K562 (cell line): Measurements from ENCODE around the gene PRRT2. TPM values are rescaled to one million over a fixed set of nuclear protein-coding genes. Genes with fewer than 3 reads are reported as not detected.

Source experiments
- BCOR ChIP-seq: fragments of 450-650 bp; IDR thresholded peaks from 2 replicates; pipeline ENCODE4 v1.6.1; 2016
- CGGBP1 ChIP-seq: fragments of 250-450 bp; sonication (Bioruptor Pico); IDR thresholded peaks from 2 replicates; pipeline ENCODE4 v1.9.0; 2021; ENCODE audit warnings: mild to moderate bottlenecking
- HNRNPL ChIP-seq: fragments of 200-400 bp; formaldehyde crosslinking; IDR thresholded peaks from 2 replicates; pipeline ENCODE4 v1.6.1; 2017; ENCODE audit warnings: low read depth, mild to moderate bottlenecking, low read length
- JUNB ChIP-seq: fragments of 450-650 bp; formaldehyde crosslinking; conservative IDR thresholded peaks from 2 replicates; pipeline ENCODE4 v1.4.0; 2020; ENCODE audit warnings: mild to moderate bottlenecking
- JUND ChIP-seq, 2 experiments: IDR thresholded peaks; 2 replicates in 1 of 2; 3 replicates in 1 of 2; pipeline ENCODE4 v1.6.1; 2011; ENCODE audit warnings: borderline replicate concordance in 2 of 2, low read depth in 2 of 2, low read length in 2 of 2, improper control_type of control experiment in 1 of 2, missing biosample characterization in 1 of 2, missing genetic modification characterization in 1 of 2, missing genetic modification reagents in 1 of 2
- MEIS2 ChIP-seq: fragments of 450-650 bp; IDR thresholded peaks from 2 replicates; pipeline ENCODE4 v1.6.1; 2014; ENCODE audit warnings: mild to moderate bottlenecking; ENCODE audit not compliant: partially characterized antibody
- MTA3 ChIP-seq: fragments of 450-650 bp; formaldehyde crosslinking; IDR thresholded peaks from 2 replicates; pipeline ENCODE4 v1.6.1; 2017; ENCODE audit warnings: mild to moderate bottlenecking, borderline replicate concordance
- MYBL2 ChIP-seq, 2 experiments: fragments of 450-650 bp in 1 of 2; sonication (generic) in 1 of 2; formaldehyde crosslinking in 1 of 2; IDR thresholded peaks; 2 replicates each; pipeline versions ENCODE4 v1.6.1 to v1.8.1; 2017 to 2022; ENCODE audit warnings: borderline replicate concordance in 1 of 2, inconsistent platforms in 1 of 2, low read depth in 1 of 2, mild to moderate bottlenecking in 1 of 2, missing genetic modification reagents in 1 of 2, moderate library complexity in 1 of 2
- PHF20 ChIP-seq: fragments of 450-650 bp; IDR thresholded peaks from 2 replicates; pipeline ENCODE4 v1.6.1; 2018; ENCODE audit not compliant: partially characterized antibody
- RAD21 ChIP-seq, 2 experiments: fragments of 250-450 bp in 1 of 2; fragments of 450-650 bp in 1 of 2; sonication (Bioruptor Pico) in 1 of 2; formaldehyde crosslinking in 1 of 2; IDR thresholded peaks in 1 of 2; conservative IDR thresholded peaks in 1 of 2; 2 replicates each; pipeline versions ENCODE4 v1.4.0 to v1.8.0; 2020 to 2022; ENCODE audit warnings: mild to moderate bottlenecking in 2 of 2, moderate library complexity in 1 of 2
- ZNF184 ChIP-seq: sonication (generic); formaldehyde crosslinking; IDR thresholded peaks from 2 replicates; pipeline ENCODE4 v1.5.0; 2020; ENCODE audit warnings: missing genetic modification reagents
- ZNF699 ChIP-seq: fragments of 250-450 bp; sonication (Bioruptor Pico); IDR thresholded peaks from 2 replicates; pipeline ENCODE4 v1.8.0; 2021; ENCODE audit warnings: mild to moderate bottlenecking, moderate library complexity; ENCODE audit not compliant: insufficient replicate concordance
- polyA plus RNA-seq, 8 experiments: library from polyadenylated mRNA; depleted of rRNA in 4 of 8; stranded (reverse) in 5 of 8; unstranded in 3 of 8; fragments of >200 nt; fragmentation: Nextera tagmentation in 2 of 8; fragmentation: Illumina TruSeq in 1 of 8; extraction: Ambion mirVana in 2 of 8; extraction: Trizol in 1 of 8; gene quantifications; 2 replicates each; pipeline versions ENCODE4 v1.2.1 to v1.2.3, GENCODE V29; 2011 to 2014; ENCODE audit warnings: inconsistent platforms in 1 of 8, missing spikeins in 1 of 8
- total RNA-seq, 7 experiments: library from RNA; depleted of rRNA in 6 of 7; stranded (reverse); fragments of >200 nt in 6 of 7; fragmentation: Illumina TruSeq in 2 of 7; extraction: Trizol in 2 of 7; gene quantifications; 2 replicates each; pipeline versions ENCODE4 v1.2.1 to v1.2.3, GENCODE V29; 2011 to 2021; ENCODE audit warnings: low replicate concordance in 1 of 7
- TF ChIP-seq, protein P1 (sequence below), 2 experiments: fragments of 450-650 bp; IDR thresholded peaks; 2 replicates each; pipeline ENCODE4 v1.6.1; 2018; ENCODE audit warnings: mild to moderate bottlenecking in 2 of 2, low read depth in 1 of 2; ENCODE audit not compliant: partially characterized antibody in 2 of 2
- TF ChIP-seq, protein P2 (sequence below): fragments of 450-650 bp; IDR thresholded peaks from 2 replicates; pipeline ENCODE4 v1.6.1; 2016; ENCODE audit warnings: borderline replicate concordance
- TF ChIP-seq, protein P3 (sequence below): fragments of 250-450 bp; sonication (Bioruptor Pico); IDR thresholded peaks from 2 replicates; pipeline ENCODE4 v1.4.0; 2020; ENCODE audit warnings: mild to moderate bottlenecking
- TF ChIP-seq, protein P4 (sequence below): sonication (generic); formaldehyde crosslinking; IDR thresholded peaks from 2 replicates; pipeline ENCODE4 v1.5.0; 2020; ENCODE audit warnings: missing genetic modification reagents

Gene PRRT2
- total and polyA plus RNA-seq, 9 of the 15 experiments (the other 6 are each of a cell fraction or from before 2014, with no cell fraction given) = 0.11 to 1.0 (median 0.42) TPM; not detected in 2

- TF ChIP-seq MEIS2 = peak; percentile 93
- TF ChIP-seq, protein P1, sequence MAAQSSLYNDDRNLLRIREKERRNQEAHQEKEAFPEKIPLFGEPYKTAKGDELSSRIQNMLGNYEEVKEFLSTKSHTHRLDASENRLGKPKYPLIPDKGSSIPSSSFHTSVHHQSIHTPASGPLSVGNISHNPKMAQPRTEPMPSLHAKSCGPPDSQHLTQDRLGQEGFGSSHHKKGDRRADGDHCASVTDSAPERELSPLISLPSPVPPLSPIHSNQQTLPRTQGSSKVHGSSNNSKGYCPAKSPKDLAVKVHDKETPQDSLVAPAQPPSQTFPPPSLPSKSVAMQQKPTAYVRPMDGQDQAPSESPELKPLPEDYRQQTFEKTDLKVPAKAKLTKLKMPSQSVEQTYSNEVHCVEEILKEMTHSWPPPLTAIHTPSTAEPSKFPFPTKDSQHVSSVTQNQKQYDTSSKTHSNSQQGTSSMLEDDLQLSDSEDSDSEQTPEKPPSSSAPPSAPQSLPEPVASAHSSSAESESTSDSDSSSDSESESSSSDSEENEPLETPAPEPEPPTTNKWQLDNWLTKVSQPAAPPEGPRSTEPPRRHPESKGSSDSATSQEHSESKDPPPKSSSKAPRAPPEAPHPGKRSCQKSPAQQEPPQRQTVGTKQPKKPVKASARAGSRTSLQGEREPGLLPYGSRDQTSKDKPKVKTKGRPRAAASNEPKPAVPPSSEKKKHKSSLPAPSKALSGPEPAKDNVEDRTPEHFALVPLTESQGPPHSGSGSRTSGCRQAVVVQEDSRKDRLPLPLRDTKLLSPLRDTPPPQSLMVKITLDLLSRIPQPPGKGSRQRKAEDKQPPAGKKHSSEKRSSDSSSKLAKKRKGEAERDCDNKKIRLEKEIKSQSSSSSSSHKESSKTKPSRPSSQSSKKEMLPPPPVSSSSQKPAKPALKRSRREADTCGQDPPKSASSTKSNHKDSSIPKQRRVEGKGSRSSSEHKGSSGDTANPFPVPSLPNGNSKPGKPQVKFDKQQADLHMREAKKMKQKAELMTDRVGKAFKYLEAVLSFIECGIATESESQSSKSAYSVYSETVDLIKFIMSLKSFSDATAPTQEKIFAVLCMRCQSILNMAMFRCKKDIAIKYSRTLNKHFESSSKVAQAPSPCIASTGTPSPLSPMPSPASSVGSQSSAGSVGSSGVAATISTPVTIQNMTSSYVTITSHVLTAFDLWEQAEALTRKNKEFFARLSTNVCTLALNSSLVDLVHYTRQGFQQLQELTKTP (IDR thresholded peaks at IDR 0.05; ENCODE audit: low read depth in 1 of 2, partially characterized antibody in 2 of 2) = no peak
- TF ChIP-seq BCOR = peak; percentile 37
- TF ChIP-seq, protein P2, sequence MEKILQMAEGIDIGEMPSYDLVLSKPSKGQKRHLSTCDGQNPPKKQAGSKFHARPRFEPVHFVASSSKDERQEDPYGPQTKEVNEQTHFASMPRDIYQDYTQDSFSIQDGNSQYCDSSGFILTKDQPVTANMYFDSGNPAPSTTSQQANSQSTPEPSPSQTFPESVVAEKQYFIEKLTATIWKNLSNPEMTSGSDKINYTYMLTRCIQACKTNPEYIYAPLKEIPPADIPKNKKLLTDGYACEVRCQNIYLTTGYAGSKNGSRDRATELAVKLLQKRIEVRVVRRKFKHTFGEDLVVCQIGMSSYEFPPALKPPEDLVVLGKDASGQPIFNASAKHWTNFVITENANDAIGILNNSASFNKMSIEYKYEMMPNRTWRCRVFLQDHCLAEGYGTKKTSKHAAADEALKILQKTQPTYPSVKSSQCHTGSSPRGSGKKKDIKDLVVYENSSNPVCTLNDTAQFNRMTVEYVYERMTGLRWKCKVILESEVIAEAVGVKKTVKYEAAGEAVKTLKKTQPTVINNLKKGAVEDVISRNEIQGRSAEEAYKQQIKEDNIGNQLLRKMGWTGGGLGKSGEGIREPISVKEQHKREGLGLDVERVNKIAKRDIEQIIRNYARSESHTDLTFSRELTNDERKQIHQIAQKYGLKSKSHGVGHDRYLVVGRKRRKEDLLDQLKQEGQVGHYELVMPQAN = peak; percentile 81
- peak; percentile 64; the same call in 1 of the 2 replicates for TF ChIP-seq JUND (IDR thresholded peaks at IDR 0.05; ENCODE audit: borderline replicate concordance, low read depth, low read length)
- peak; percentile 49; the same call in 1 of the 3 replicates for TF ChIP-seq JUND (tag; IDR thresholded peaks at IDR 0.05; ENCODE audit: borderline replicate concordance, low read depth, low read length)
- TF ChIP-seq MYBL2 (IDR thresholded peaks at IDR 0.05; ENCODE audit: low read depth) = peak; percentile 97
- TF ChIP-seq MYBL2 (CRISPR knock-in tag; IDR thresholded peaks at IDR 0.05; ENCODE audit: borderline replicate concordance) = peak; percentile 51; the same call in 1 of the 2 replicates
- TF ChIP-seq JUNB (CRISPR knock-in tag) = no peak; the same call in 1 of the 2 replicates
- TF ChIP-seq, protein P3, sequence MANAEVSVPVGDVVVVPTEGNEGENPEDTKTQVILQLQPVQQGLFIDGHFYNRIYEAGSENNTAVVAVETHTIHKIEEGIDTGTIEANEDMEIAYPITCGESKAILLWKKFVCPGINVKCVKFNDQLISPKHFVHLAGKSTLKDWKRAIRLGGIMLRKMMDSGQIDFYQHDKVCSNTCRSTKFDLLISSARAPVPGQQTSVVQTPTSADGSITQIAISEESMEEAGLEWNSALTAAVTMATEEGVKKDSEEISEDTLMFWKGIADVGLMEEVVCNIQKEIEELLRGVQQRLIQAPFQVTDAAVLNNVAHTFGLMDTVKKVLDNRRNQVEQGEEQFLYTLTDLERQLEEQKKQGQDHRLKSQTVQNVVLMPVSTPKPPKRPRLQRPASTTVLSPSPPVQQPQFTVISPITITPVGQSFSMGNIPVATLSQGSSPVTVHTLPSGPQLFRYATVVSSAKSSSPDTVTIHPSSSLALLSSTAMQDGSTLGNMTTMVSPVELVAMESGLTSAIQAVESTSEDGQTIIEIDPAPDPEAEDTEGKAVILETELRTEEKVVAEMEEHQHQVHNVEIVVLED (CRISPR knock-in tag) = peak; percentile 91
- TF ChIP-seq, protein P4, sequence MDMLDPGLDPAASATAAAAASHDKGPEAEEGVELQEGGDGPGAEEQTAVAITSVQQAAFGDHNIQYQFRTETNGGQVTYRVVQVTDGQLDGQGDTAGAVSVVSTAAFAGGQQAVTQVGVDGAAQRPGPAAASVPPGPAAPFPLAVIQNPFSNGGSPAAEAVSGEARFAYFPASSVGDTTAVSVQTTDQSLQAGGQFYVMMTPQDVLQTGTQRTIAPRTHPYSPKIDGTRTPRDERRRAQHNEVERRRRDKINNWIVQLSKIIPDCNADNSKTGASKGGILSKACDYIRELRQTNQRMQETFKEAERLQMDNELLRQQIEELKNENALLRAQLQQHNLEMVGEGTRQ (CRISPR knock-in tag) = no peak
- 0 out of 2 replicates have a peak, but pooled peaks have one; percentile 75 for TF ChIP-seq CGGBP1 (CRISPR knock-in tag)
- TF ChIP-seq ZNF184 (CRISPR knock-in tag) = no peak
- TF ChIP-seq RAD21 (CRISPR knock-in tag; conservative IDR thresholded peaks at IDR 0.05 in 1 of 2, IDR thresholded peaks at IDR 0.05 in 1 of 2) = peak; percentile 60 to 62
- TF ChIP-seq PHF20 = peak; percentile 52
- TF ChIP-seq HNRNPL = no peak
- TF ChIP-seq MTA3 = peak; percentile 84; the same call in 1 of the 2 replicates
- TF ChIP-seq ZNF699 = no peak
Measured at GRCh38 chr16:29790183-29790948, 21.6 kb upstream of the PRRT2 start, which contains the start of gene KIF22 (continued).
